SJCRH30 (cell line): Measurements from ENCODE around the gene OR10H2. TPM values are rescaled to one million over a fixed set of nuclear protein-coding genes. Genes with fewer than 3 reads are reported as not detected.
"Not testable (repeated sequence)": the region's sequence is repeated elsewhere in the genome, so short reads cannot be mapped to it uniquely, and the experiment has no call there.

Source experiments
- DNase-seq, 2 experiments: peaks; one replicate each; pipeline ENCODE4 v3.0.0-alpha.2; 2015 to 2020
- H3K27ac ChIP-seq: fragments of 250-450 bp; sonication (Bioruptor Pico); 2 replicates; pipeline ENCODE4 v1.5.1; 2020; ENCODE audit warnings: mild to moderate bottlenecking, moderate library complexity
- H3K27me3 ChIP-seq: fragments of 250-450 bp; sonication (Bioruptor Pico); 2 replicates; pipeline ENCODE4 v1.5.1; 2020; ENCODE audit warnings: mild to moderate bottlenecking, moderate library complexity
- H3K36me3 ChIP-seq: fragments of 250-450 bp; sonication (Bioruptor Pico); 2 replicates; pipeline ENCODE4 v1.5.1; 2020; ENCODE audit warnings: mild to moderate bottlenecking, moderate library complexity
- H3K4me1 ChIP-seq: fragments of 250-450 bp; sonication (Bioruptor Pico); 2 replicates; pipeline ENCODE4 v1.5.1; 2020; ENCODE audit warnings: mild to moderate bottlenecking, moderate library complexity
- H3K4me3 ChIP-seq: fragments of 250-450 bp; sonication (Bioruptor Pico); 2 replicates; pipeline ENCODE4 v1.5.1; 2020; ENCODE audit warnings: mild to moderate bottlenecking, moderate library complexity
- H3K9me3 ChIP-seq: fragments of 250-450 bp; sonication (Bioruptor Pico); replicated peaks from 2 replicates; pipeline ENCODE4 v1.5.1; 2020; ENCODE audit warnings: mild to moderate bottlenecking, moderate library complexity
- total RNA-seq: library from RNA; depleted of rRNA; stranded (reverse); fragments of >200 nt; shearing (Covaris generic); gene quantifications from 2 replicates; pipeline ENCODE4 v1.2.3, GENCODE V29; 2014

OR10H2 gene
- total RNA-seq, 1 experiment from 2014 or later, result not detected

GRCh38 chr19:15732388-15732787, 4.6 kb downstream of the OR10H2 start:
- Histone ChIP-seq H3K4me3 (no peak overlapping the region), H3K36me3 (no peaks in the 10 kb centered on the region), H3K27me3 (peaks cover 9% of the 10 kb centered on the region; the same call in 1 of the 2 replicates), H3K4me1 (no peaks in the 10 kb centered on the region), H3K27ac (no peak overlapping the region), H3K9me3 (0 out of 2 replicates have a peak, but pooled peaks cover 4% of the 10 kb centered on the region)
- no peak for DNase-seq

GRCh38 chr19:15733895-15734294, 6.1 kb downstream of the OR10H2 start:
- H3K27ac ChIP-seq, result no peak overlapping the region
- DNase-seq, result no peak
- H3K4me3 ChIP-seq, result no peak overlapping the region
- 0 out of 2 replicates have a peak, but pooled peaks cover 4% of the 10 kb centered on the region for H3K9me3 ChIP-seq
- no peaks in the 10 kb centered on the region for H3K4me1 ChIP-seq
- peaks cover 9% of the 10 kb centered on the region; the same call in 1 of the 2 replicates for H3K27me3 ChIP-seq
- no peaks in the 10 kb centered on the region for H3K36me3 ChIP-seq

- Histone ChIP-seq H3K36me3 (no peaks in the 10 kb centered on the region), H3K27ac (no peak within 1 kb of the TSS), H3K4me1 (no peaks in the 10 kb centered on the region), H3K27me3 (0 out of 2 replicates have a peak, but pooled peaks cover 9% of the 10 kb centered on the region), H3K4me3 (no peak within 1 kb of the TSS), H3K9me3 (no peaks in the 10 kb centered on the region)
- no peak for DNase-seq
These were observed 9.9 kb downstream of the OR10H2 start, which contains the start of gene OR10H3 for GRCh38 chr19:15737722-15738121. Gene OR10H3, plus strand, starts transcription at chr19:15737985. Its CDS starts 3,408 bp downstream, at chr19:15741393.

GRCh38 chr19:15740785-15741184, 13.0 kb downstream of the OR10H2 start:
- H3K36me3 ChIP-seq, result no peaks in the 10 kb centered on the region
- DNase-seq, result no peak
- H3K27me3 ChIP-seq, result 0 out of 2 replicates have a peak, but pooled peaks cover 2% of the 10 kb centered on the region
- H3K4me3 ChIP-seq, result no peak overlapping the region
- no peaks in the 10 kb centered on the region for H3K4me1 ChIP-seq
- no peaks in the 10 kb centered on the region for H3K9me3 ChIP-seq
- no peak overlapping the region for H3K27ac ChIP-seq

- H3K4me1 ChIP-seq, result no peaks in the 10 kb centered on the region
- H3K9me3 ChIP-seq, result no peaks in the 10 kb centered on the region
- no peak overlapping the region for H3K27ac ChIP-seq
- no peak overlapping the region for H3K4me3 ChIP-seq
- DNase-seq, result no peak
- peaks cover 14% of the 10 kb centered on the region; the same call in 1 of the 2 replicates for H3K27me3 ChIP-seq
- H3K36me3 ChIP-seq, result no peaks in the 10 kb centered on the region
These were observed 20.4 kb downstream of the OR10H2 start for GRCh38 chr19:15748239-15748638.

GRCh38 chr19:15758379-15758778, 30.6 kb downstream of the OR10H2 start:
- Histone ChIP-seq H3K4me1 (no peaks in the 10 kb centered on the region), H3K9me3 (no peaks in the 10 kb centered on the region), H3K36me3 (no peaks in the 10 kb centered on the region), H3K4me3 (no peak overlapping the region), H3K27me3 (no peaks in the 10 kb centered on the region), H3K27ac (no peak overlapping the region)
- no peak for DNase-seq

- no peaks in the 10 kb centered on the region for H3K9me3 ChIP-seq
- no peak overlapping the region for H3K4me3 ChIP-seq
- DNase-seq, result peak in 1 of 2 experiments; percentile 21
- H3K36me3 ChIP-seq, result no peaks in the 10 kb centered on the region
- no peak overlapping the region for H3K27ac ChIP-seq
- H3K27me3 ChIP-seq, result no peaks in the 10 kb centered on the region
- H3K4me1 ChIP-seq, result no peaks in the 10 kb centered on the region
These were observed 32.2 kb downstream of the OR10H2 start for GRCh38 chr19:15759962-15760565.

- Histone ChIP-seq H3K9me3 (no peaks in the 10 kb centered on the region), H3K4me3 (no peak overlapping the region), H3K4me1 (no peaks in the 10 kb centered on the region), H3K27ac (no peak overlapping the region), H3K36me3 (no peaks in the 10 kb centered on the region), H3K27me3 (no peaks in the 10 kb centered on the region)
- DNase-seq, result peak; percentile 22 to 43
These were observed 41.8 kb downstream of the OR10H2 start for GRCh38 chr19:15769586-15769985.

- H3K4me3 ChIP-seq, H3K27ac ChIP-seq, H3K4me1 ChIP-seq, H3K9me3 ChIP-seq, H3K36me3 ChIP-seq, DNase-seq, H3K27me3 ChIP-seq: not testable (repeated sequence)
These were observed 46.3 kb downstream of the OR10H2 start for GRCh38 chr19:15774159-15774558.

- Histone ChIP-seq H3K4me1 (no peaks in the 10 kb centered on the region), H3K9me3 (no peaks in the 10 kb centered on the region), H3K27ac (no peak overlapping the region), H3K36me3 (no peaks in the 10 kb centered on the region), H3K27me3 (no peaks in the 10 kb centered on the region), H3K4me3 (no peak overlapping the region)
- no peak for DNase-seq
These were observed 47.4 kb downstream of the OR10H2 start for GRCh38 chr19:15775249-15775648.

GRCh38 chr19:15776264-15776663, 48.4 kb downstream of the OR10H2 start:
- Histone ChIP-seq H3K27ac (no peak overlapping the region), H3K9me3 (no peaks in the 10 kb centered on the region), H3K27me3 (no peaks in the 10 kb centered on the region), H3K4me3 (no peak overlapping the region), H3K4me1 (no peaks in the 10 kb centered on the region), H3K36me3 (no peaks in the 10 kb centered on the region)
- DNase-seq, result no peak

GRCh38 chr19:15776991-15777970, 49.5 kb downstream of the OR10H2 start:
- no peaks in the 10 kb centered on the region for H3K9me3 ChIP-seq
- DNase-seq, result no peak
- H3K4me1 ChIP-seq, result no peaks in the 10 kb centered on the region
- H3K27ac ChIP-seq, result no peak overlapping the region
- H3K4me3 ChIP-seq, result no peak overlapping the region
- H3K27me3 ChIP-seq, result no peaks in the 10 kb centered on the region
- H3K36me3 ChIP-seq, result no peaks in the 10 kb centered on the region
